IMR-90 (cell line): ENCODE data around the gene MAML1. TPM values are rescaled to one million over a fixed set of nuclear protein-coding genes. Genes with fewer than 3 reads are reported as not detected.

ENCODE experiments used
- ELK1 ChIP-seq: fragments of 150-350 bp; IDR thresholded peaks from 2 replicates; pipeline ENCODE4 v1.6.1; 2016; ENCODE audit warnings: low read depth, mild to moderate bottlenecking, low read length, moderate library complexity, borderline replicate concordance
- polyA plus RNA-seq, 3 experiments: library from polyadenylated mRNA; depleted of rRNA; stranded (reverse); fragments of >200 nt; gene quantifications; 2 replicates each; pipeline ENCODE4 v1.2.3, GENCODE V29; 2012; ENCODE audit warnings: low replicate concordance in 1 of 3
- total RNA-seq: library from RNA; depleted of rRNA; stranded (reverse); fragments of >200 nt; gene quantifications from 2 replicates; pipeline ENCODE4 v1.2.3, GENCODE V29; 2012

Gene MAML1
- total and polyA plus RNA-seq, 2 of the 4 experiments (the other 2 are of a cell fraction), result 4.7 to 10.2 TPM

- TF ChIP-seq ELK1, result no peak
Measured at GRCh38 chr5:179795863-179796833, 63.5 kb downstream of the MAML1 start (continued).
